Caco-2 (cell line): ENCODE data around the gene SMYD3. TPM values are rescaled to one million over a fixed set of nuclear protein-coding genes. Genes with fewer than 3 reads are reported as not detected.

Source experiments
- BruUV-seq: library from RNA; stranded (reverse); fragments of 400-500 nt; replicated peaks from 2 replicates; lab custom pipeline; 2021; lab: Mats Ljungman, UMichigan
- CTCF ChIA-PET: fragments of 300-600 bp; sonication (Branson Sonifier 250); formaldehyde crosslinking; loops from one replicate; lab custom pipeline; 2022; ENCODE audit warnings: antibody characterized with exemption; lab: Charles Lee
- POLR2A ChIA-PET: fragments of 300-600 bp; sonication (Branson Sonifier 250); formaldehyde crosslinking; loops from one replicate; lab custom pipeline; 2022; ENCODE audit warnings: antibody characterized with exemption; lab: Charles Lee
- DNase-seq, 2 experiments: peaks; one replicate each; pipeline versions ENCODE4 v3.0.0 to v3.0.0-alpha.2; 2020 to 2022
- H3K27me3 ChIP-seq: replicated peaks from 2 replicates; pipeline ENCODE4 v1.6.0; 2011; ENCODE audit warnings: low read length; ENCODE audit not compliant: control insufficient read depth, insufficient read depth
- H3K36me3 ChIP-seq: 2 replicates; pipeline ENCODE4 v1.5.1; 2011; ENCODE audit warnings: low read length; ENCODE audit not compliant: control insufficient read depth, insufficient read depth
- H3K4me1 ChIP-seq: fragments of 250-450 bp; sonication (Bioruptor Pico); 2 replicates; pipeline ENCODE4 v1.5.1; 2020; ENCODE audit warnings: mild to moderate bottlenecking
- H3K4me3 ChIP-seq: 2 replicates; pipeline ENCODE4 v1.5.1; 2011; ENCODE audit warnings: low read depth, mild to moderate bottlenecking, control low read depth, low read length
- H3K9me3 ChIP-seq: fragments of 250-450 bp; sonication (Bioruptor Pico); 2 replicates; pipeline ENCODE4 v1.5.1; 2020; ENCODE audit warnings: mild to moderate bottlenecking, moderate library complexity
- H3K27ac Mint-ChIP-seq: one replicate; pipeline ENCODE4 v1.8.0; 2022; ENCODE audit warnings: mixed read lengths; ENCODE audit not compliant: unreplicated experiment
- H3K27me3 Mint-ChIP-seq: one replicate; pipeline ENCODE4 v1.8.0; 2022; ENCODE audit warnings: mixed read lengths; ENCODE audit not compliant: insufficient read depth, unreplicated experiment
- H3K36me3 Mint-ChIP-seq: one replicate; pipeline ENCODE4 v1.8.0; 2022; ENCODE audit warnings: mild to moderate bottlenecking, mixed read lengths; ENCODE audit not compliant: insufficient read depth, unreplicated experiment
- H3K4me1 Mint-ChIP-seq: one replicate; pipeline ENCODE4 v1.8.0; 2022; ENCODE audit warnings: low read depth, mixed read lengths; ENCODE audit not compliant: unreplicated experiment
- H3K4me3 Mint-ChIP-seq: one replicate; pipeline ENCODE4 v1.8.0; 2022; ENCODE audit warnings: mild to moderate bottlenecking, moderate library complexity, mixed read lengths; ENCODE audit not compliant: unreplicated experiment
- H3K9me3 Mint-ChIP-seq: one replicate; pipeline ENCODE4 v1.8.0; 2022; ENCODE audit warnings: mixed read lengths; ENCODE audit not compliant: unreplicated experiment
- CTCF ChIP-seq, 2 experiments: fragments of 200-600 bp in 1 of 2; IDR thresholded peaks; 1 replicate in 1 of 2; 2 replicates in 1 of 2; pipeline versions ENCODE4 v1.5.1 to v1.8.0; 2011 to 2022; ENCODE audit warnings: antibody characterized with exemption in 1 of 2, control low read depth in 1 of 2, inconsistent platforms in 1 of 2, low read depth in 1 of 2, low read length in 1 of 2, mild to moderate bottlenecking in 1 of 2, moderate library complexity in 1 of 2; ENCODE audit not compliant: insufficient read depth in 1 of 2, severe bottlenecking in 1 of 2, unreplicated experiment in 1 of 2
- intact Hi-C: fragments of 100-400 bp; cut with micrococcal nuclease; formaldehyde crosslinking; loops from one replicate; pipeline ENCODE4 v1.10.0; 2022; ENCODE audit not compliant: unreplicated experiment
- total RNA-seq: library from RNA; stranded (reverse); gene quantifications from 2 replicates; pipeline ENCODE4 v1.2.3, GENCODE V29; 2022

Gene SMYD3
- total RNA-seq, 1 experiment from 2014 or later, result 33.0 TPM

GRCh38 chr1:246107516-246108277 lies 399.4 kb downstream of the SMYD3 start:
- H3K36me3 ChIP-seq, result no peaks in the 10 kb centered on the region
- Mint-ChIP-seq H3K36me3 (no peaks in the 10 kb centered on the region), H3K4me1 (peaks cover 10% of the 10 kb centered on the region), H3K27ac (no peak overlapping the region), H3K9me3 (no peaks in the 10 kb centered on the region), H3K27me3 (no peaks in the 10 kb centered on the region), H3K4me3 (no peak overlapping the region)
- H3K9me3 ChIP-seq, result no peaks in the 10 kb centered on the region
- TF ChIP-seq CTCF (IDR thresholded peaks at IDR 0.05; ENCODE audit: insufficient read depth in 1 of 2, low read depth in 1 of 2, low read length in 1 of 2, severe bottlenecking in 1 of 2, unreplicated experiment in 1 of 2), result no peak
- no peaks in the 10 kb centered on the region for H3K4me1 ChIP-seq
- H3K4me3 ChIP-seq, result no peak overlapping the region
- BruUV-seq, result no TSS peak
- DNase-seq, result no peak
- ChIA-PET CTCF (no interaction called here), POLR2A (no interaction called here)
- intact Hi-C loops, result no loop called here
- no peaks in the 10 kb centered on the region for H3K27me3 ChIP-seq

GRCh38 chr1:246106342-246106763 lies 400.7 kb downstream of the SMYD3 start:
- no peaks in the 10 kb centered on the region for H3K9me3 Mint-ChIP-seq
- Histone ChIP-seq H3K36me3 (no peaks in the 10 kb centered on the region), H3K9me3 (no peaks in the 10 kb centered on the region), H3K27me3 (no peaks in the 10 kb centered on the region), H3K4me1 (no peaks in the 10 kb centered on the region), H3K4me3 (no peak overlapping the region)
- peaks cover 10% of the 10 kb centered on the region for H3K4me1 Mint-ChIP-seq
- no peak for DNase-seq
- intact Hi-C loops, result no loop called here
- ChIA-PET CTCF (no interaction called here), POLR2A (no interaction called here)
- H3K27ac Mint-ChIP-seq, result no peak overlapping the region
- H3K36me3 Mint-ChIP-seq, result no peaks in the 10 kb centered on the region
- H3K27me3 Mint-ChIP-seq, result no peaks in the 10 kb centered on the region
- H3K4me3 Mint-ChIP-seq, result no peak overlapping the region
- BruUV-seq, result no TSS peak
- TF ChIP-seq CTCF (IDR thresholded peaks at IDR 0.05; ENCODE audit: insufficient read depth in 1 of 2, low read depth in 1 of 2, low read length in 1 of 2, severe bottlenecking in 1 of 2, unreplicated experiment in 1 of 2), result no peak

GRCh38 chr1:246104927-246105326 lies 402.2 kb downstream of the SMYD3 start:
- Mint-ChIP-seq H3K4me1 (peaks cover 10% of the 10 kb centered on the region), H3K36me3 (no peaks in the 10 kb centered on the region), H3K27me3 (no peaks in the 10 kb centered on the region), H3K27ac (no peak overlapping the region), H3K9me3 (no peaks in the 10 kb centered on the region), H3K4me3 (no peak overlapping the region)
- H3K9me3 ChIP-seq, result no peaks in the 10 kb centered on the region
- no peak for DNase-seq
- intact Hi-C loops, result no loop called here
- TF ChIP-seq CTCF (IDR thresholded peaks at IDR 0.05; ENCODE audit: insufficient read depth in 1 of 2, low read depth in 1 of 2, low read length in 1 of 2, severe bottlenecking in 1 of 2, unreplicated experiment in 1 of 2), result no peak
- no peaks in the 10 kb centered on the region for H3K4me1 ChIP-seq
- H3K4me3 ChIP-seq, result no peak overlapping the region
- ChIA-PET CTCF (no interaction called here), POLR2A (no interaction called here)
- no peaks in the 10 kb centered on the region for H3K36me3 ChIP-seq
- BruUV-seq, result no TSS peak
- no peaks in the 10 kb centered on the region for H3K27me3 ChIP-seq
